AG04450 (cell line): ENCODE measurements around the gene RRP7A. TPM values are rescaled to one million over a fixed set of nuclear protein-coding genes. Genes with fewer than 3 reads are reported as not detected.
"Not testable (repeated sequence)": the region's sequence is repeated elsewhere in the genome, so short reads cannot be mapped to it uniquely, and the experiment has no call there.

ENCODE experiments used
- CTCF ChIA-PET: fragments of 300-600, 350-600 bp; formaldehyde crosslinking; extraction: SDS; loops from one replicate; lab custom pipeline; 2022; ENCODE audit warnings: antibody characterized with exemption, inconsistent platforms; lab: Charles Lee
- POLR2A ChIA-PET: fragments of 350-600 bp; formaldehyde crosslinking; extraction: SDS; loops from one replicate; lab custom pipeline; 2021; ENCODE audit warnings: antibody characterized with exemption, inconsistent platforms; lab: Yijun Ruan, JAX
- DNase-seq: peaks from one replicate; pipeline ENCODE4 v3.0.0-alpha.2; 2011; ENCODE audit warnings: low read depth, low spot score
- H3K27ac ChIP-seq: one replicate; pipeline ENCODE4 v1.5.1; 2012; ENCODE audit warnings: low read depth, low read length, control low read depth
- H3K27me3 ChIP-seq: one replicate; pipeline ENCODE4 v1.6.0; 2012; ENCODE audit warnings: low read length; ENCODE audit not compliant: control insufficient read depth, insufficient read depth
- H3K4me3 ChIP-seq: 2 replicates; pipeline ENCODE4 v1.5.1; 2011; ENCODE audit warnings: mild to moderate bottlenecking, low read depth, low read length, control low read depth
- H3K9me3 ChIP-seq: 2 replicates; pipeline ENCODE4 v1.5.1; 2012; ENCODE audit warnings: low read length; ENCODE audit not compliant: control insufficient read depth, insufficient read depth
- polyA plus RNA-seq: library from polyadenylated mRNA; depleted of rRNA; stranded (reverse); fragments of >200 nt; gene quantifications from 2 replicates; pipeline ENCODE4 v1.2.3, GENCODE V29; 2011
- TF ChIP-seq, protein P1 (sequence below): IDR thresholded peaks from 2 replicates; pipeline ENCODE4 v1.5.1; 2011; ENCODE audit warnings: low read depth, low read length, control low read depth, inconsistent platforms

Gene RRP7A
- polyA plus RNA-seq, 1 experiment: 17.4 TPM

DNA sequence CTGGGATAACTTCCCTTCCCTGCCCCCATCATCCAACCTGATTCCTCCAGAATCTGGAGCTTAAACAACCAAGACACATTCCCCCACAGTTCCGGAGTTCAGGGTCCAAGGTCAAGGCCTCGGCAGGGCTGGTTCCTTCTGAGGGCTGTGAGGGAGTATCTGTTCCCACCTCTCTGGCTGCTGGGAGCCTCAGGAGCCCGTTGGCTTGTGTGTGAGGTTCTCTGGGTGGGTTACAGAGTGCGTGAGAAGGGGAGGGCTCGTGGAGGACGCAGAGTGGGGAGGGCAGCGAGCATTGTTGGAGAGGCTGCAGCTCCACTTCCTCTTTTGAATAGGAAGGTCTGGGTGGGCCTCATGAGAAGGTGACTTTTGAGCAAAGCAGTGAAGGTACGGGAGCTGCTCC, 42.7 kb upstream of the RRP7A start:
- H3K27ac ChIP-seq: no peak overlapping the region
- TF ChIP-seq, protein P1, sequence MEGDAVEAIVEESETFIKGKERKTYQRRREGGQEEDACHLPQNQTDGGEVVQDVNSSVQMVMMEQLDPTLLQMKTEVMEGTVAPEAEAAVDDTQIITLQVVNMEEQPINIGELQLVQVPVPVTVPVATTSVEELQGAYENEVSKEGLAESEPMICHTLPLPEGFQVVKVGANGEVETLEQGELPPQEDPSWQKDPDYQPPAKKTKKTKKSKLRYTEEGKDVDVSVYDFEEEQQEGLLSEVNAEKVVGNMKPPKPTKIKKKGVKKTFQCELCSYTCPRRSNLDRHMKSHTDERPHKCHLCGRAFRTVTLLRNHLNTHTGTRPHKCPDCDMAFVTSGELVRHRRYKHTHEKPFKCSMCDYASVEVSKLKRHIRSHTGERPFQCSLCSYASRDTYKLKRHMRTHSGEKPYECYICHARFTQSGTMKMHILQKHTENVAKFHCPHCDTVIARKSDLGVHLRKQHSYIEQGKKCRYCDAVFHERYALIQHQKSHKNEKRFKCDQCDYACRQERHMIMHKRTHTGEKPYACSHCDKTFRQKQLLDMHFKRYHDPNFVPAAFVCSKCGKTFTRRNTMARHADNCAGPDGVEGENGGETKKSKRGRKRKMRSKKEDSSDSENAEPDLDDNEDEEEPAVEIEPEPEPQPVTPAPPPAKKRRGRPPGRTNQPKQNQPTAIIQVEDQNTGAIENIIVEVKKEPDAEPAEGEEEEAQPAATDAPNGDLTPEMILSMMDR: no peak
- H3K4me3 ChIP-seq: no peak overlapping the region
- POLR2A ChIA-PET: interaction anchor here (0.6 kb wide), 1 partner anchor 54 kb away, joined by 9 read pairs; no protein-coding TSS in a partner anchor
- no peaks in the 10 kb centered on the region for H3K9me3 ChIP-seq
- no peak for DNase-seq
- CTCF ChIA-PET: no interaction called here
- H3K27me3 ChIP-seq: no peaks in the 10 kb centered on the region

DNA sequence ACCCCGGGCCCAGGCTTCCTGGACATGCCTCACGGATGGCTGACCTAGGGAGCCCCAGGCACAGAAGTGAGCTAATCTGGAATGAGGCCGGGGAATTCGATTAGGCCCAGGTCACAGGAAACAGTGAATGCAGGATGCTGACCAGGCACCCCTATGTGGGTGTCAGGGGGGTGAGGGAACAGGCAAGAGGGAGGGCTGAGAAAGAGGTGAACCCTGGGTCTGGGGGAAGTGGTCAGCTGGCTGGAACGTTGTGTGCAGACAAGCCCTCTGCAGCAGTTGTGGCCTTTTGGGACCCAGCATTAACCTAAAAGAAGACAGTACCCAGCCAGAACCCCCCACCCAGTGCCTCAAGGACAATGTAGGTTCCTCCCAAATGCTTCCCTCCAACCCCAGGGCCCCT, 42.3 kb upstream of the RRP7A start:
- no peak for DNase-seq
- ChIA-PET POLR2A (no interaction called here), CTCF (no interaction called here)
- Histone ChIP-seq H3K27ac (no peak overlapping the region), H3K4me3 (no peak overlapping the region), H3K27me3 (no peaks in the 10 kb centered on the region), H3K9me3 (no peaks in the 10 kb centered on the region)
- TF ChIP-seq, protein P1: no peak

DNA sequence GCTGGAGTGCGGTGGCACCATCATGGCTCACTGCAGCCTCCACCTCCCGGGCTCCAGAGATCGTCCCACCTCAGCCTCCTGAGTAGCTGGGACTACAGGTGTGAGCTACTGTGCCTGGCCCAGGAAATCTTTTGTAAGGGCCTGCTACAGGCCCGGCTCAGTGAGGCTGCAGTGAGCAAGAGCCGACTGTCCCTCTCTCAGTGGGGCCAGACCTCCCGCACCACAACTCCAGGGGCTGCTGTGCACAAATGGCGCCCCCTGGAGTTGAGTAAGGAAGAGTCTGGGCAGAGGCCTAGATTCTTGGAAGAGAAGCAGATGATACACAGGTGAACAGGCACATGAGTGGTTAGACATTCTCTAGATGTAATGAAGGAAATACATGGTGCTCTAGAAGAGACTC, 41.2 kb upstream of the RRP7A start:
- no peaks in the 10 kb centered on the region for H3K27me3 ChIP-seq
- CTCF ChIA-PET: interaction anchor here (0.7 kb wide), 1 partner anchor 512 kb away, joined by 3 read pairs; no protein-coding TSS in a partner anchor
- no peak for DNase-seq
- TF ChIP-seq, protein P1: peak; percentile 50
- no peaks in the 10 kb centered on the region for H3K9me3 ChIP-seq
- POLR2A ChIA-PET: interaction anchor here (0.6 to 1.5 kb wide), 3 partner anchors 50 to 53 kb away, joined by 3 to 6 read pairs (median 4); no protein-coding TSS in a partner anchor
- no peak overlapping the region for H3K27ac ChIP-seq
- no peak overlapping the region for H3K4me3 ChIP-seq

DNA sequence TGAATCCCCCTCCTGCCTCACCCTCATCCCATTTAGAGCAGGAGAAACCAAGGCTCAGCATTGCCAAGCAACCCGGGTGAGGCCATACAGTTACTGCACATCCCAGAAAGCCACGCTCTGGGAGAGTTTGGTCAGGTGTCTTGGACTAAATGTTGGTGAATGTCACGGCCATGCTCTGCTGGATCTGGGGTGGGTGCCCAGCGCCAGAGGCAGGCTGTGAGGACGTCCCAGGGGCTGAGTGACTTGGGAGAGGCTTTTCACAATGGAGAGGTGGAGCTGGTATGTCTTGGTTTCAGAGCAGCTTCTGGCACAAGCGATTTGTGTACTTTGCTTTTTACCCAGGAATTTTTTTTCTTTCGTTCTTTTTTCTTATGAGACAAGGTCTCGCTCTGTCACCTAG, 40.8 kb upstream of the RRP7A start:
- TF ChIP-seq, protein P1: no peak
- ChIA-PET POLR2A (interaction anchor here (0.6 to 1.5 kb wide), 2 partner anchors 51 to 54 kb away, joined by 3 to 6 read pairs; no protein-coding TSS in a partner anchor), CTCF (no interaction called here)
- Histone ChIP-seq H3K4me3 (no peak overlapping the region), H3K9me3 (no peaks in the 10 kb centered on the region), H3K27me3 (no peaks in the 10 kb centered on the region), H3K27ac (no peak overlapping the region)
- no peak for DNase-seq

DNA sequence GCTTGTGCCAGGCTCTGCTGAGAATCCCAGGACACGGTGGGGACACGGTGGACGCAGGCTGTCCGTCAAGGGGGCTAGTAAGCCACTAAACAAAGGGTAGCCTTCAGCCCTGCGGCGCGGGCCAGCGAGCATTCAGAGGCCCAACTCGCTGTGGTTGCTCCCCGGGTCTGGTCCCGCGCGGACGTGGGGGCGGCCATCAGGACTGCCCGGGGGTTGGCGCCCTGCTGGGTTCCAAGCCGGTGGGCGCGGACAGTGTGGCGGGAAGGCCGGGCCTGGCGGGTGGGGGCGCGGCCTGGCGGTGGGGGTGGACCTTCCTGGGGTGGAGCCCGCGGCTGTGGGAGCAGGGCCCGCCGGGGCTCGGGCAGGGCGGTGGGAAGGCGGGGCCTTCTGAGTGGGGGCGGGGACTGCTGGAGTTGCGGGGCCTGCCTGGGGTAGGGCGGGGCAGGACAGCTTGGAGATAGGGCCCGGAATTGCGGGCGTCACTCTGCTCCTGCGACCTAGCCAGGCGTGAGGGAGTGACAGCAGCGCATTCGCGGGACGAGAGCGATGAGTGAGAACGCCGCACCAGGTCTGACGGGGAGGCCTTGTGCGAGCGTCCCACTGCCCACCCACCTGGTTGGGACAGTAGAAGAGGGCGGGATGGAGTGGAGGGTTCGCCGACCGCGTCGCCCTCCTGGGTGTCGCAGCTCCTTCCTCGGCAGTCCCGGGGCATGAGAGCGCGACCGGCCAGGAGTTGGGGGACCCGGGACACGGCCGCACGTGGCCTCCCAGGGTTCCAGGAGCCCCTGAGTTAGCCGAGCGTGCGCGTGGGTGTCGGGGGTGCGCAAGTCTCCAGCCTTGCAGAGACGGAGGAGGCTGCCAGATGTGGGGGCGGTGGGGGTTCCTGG, 34.1 kb upstream of the RRP7A start, which contains the start of gene SERHL2:
Gene SERHL2, plus strand, starts transcription at position 482 of the 887 bp plus-strand sequence. Its CDS starts 65 bp downstream, at position 547.
- TF ChIP-seq, protein P1: no peak
- Histone ChIP-seq H3K9me3 (no peaks in the 10 kb centered on the region; the same call in 1 of the 2 replicates), H3K4me3 (peak within 1 kb of the TSS; percentile 76), H3K27me3 (peaks cover 15% of the 10 kb centered on the region), H3K27ac (no peak within 1 kb of the TSS)
- ChIA-PET POLR2A (interaction anchor here (0.7 kb wide), 1 partner anchor 55 kb away, joined by 3 read pairs; no protein-coding TSS in a partner anchor), CTCF (no interaction called here)
- peak; percentile 33 for DNase-seq

DNA sequence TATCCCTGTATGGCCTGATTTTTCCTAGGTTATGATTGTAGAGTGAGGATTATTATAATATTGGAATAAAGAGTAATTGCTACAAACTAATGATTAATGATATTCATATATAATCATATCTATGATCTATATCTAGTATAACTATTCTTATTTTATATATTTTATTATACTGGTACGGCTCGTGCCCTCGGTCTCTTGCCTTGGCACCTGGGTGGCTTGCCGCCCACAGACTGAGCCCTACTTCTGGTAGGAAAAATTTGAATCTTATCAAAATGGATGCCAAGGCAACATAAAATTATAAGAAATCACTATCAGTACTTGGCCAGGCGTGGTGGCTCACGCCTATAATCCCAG, 32.7 kb upstream of the RRP7A start:
- H3K27ac ChIP-seq, POLR2A ChIA-PET, CTCF ChIA-PET, H3K4me3 ChIP-seq, H3K9me3 ChIP-seq, DNase-seq: not testable (repeated sequence)
- H3K27me3 ChIP-seq: peaks cover 22% of the 10 kb centered on the region
